OCI-LY3 (cell line): ENCODE measurements around the gene UBE3A.

Source experiments
- H2AFZ ChIP-seq: fragments of 200-600, 300-600 bp; shearing (Covaris generic); 2 replicates; pipeline ENCODE4 v1.6.0; 2014; ENCODE audit warnings: antibody characterized with exemption, low read depth, low read length
- H3K27ac ChIP-seq: fragments of 200-600, 300-600 bp; sonication (generic); 2 replicates; pipeline ENCODE4 v1.5.1; 2014; ENCODE audit warnings: mild to moderate bottlenecking, low read length, moderate library complexity, mixed read lengths
- H3K27me3 ChIP-seq: fragments of 200-600, 300-600 bp; sonication (generic); 2 replicates; pipeline ENCODE4 v1.6.1; 2014; ENCODE audit warnings: low read depth, low read length, mixed read lengths
- H3K36me3 ChIP-seq: fragments of 200-600, 300-600 bp; sonication (generic); replicated peaks from 2 replicates; pipeline ENCODE3; 2014; ENCODE audit warnings: low read depth, low read length, mixed read lengths
- H3K4me1 ChIP-seq: fragments of 300-600, 200-600 bp; sonication (generic); 2 replicates; pipeline ENCODE4 v1.6.1; 2014; ENCODE audit warnings: low read length, mixed read lengths
- H3K4me2 ChIP-seq: fragments of 200-600, 300-600 bp; sonication (generic); 2 replicates; pipeline ENCODE4 v1.6.1; 2014; ENCODE audit warnings: low read length, mixed read lengths
- H3K4me3 ChIP-seq: fragments of 300-600, 200-600 bp; sonication (generic); 2 replicates; pipeline ENCODE4 v1.5.1; 2014; ENCODE audit warnings: antibody characterized with exemption, mild to moderate bottlenecking, low read length, moderate library complexity
- H3K79me2 ChIP-seq: fragments of 300-600, 200-600 bp; shearing (Covaris generic); 2 replicates; pipeline ENCODE4 v1.6.1; 2014; ENCODE audit warnings: mild to moderate bottlenecking, low read length, mixed read lengths
- H3K9ac ChIP-seq: fragments of 300-600, 200-600 bp; shearing (Covaris generic); 2 replicates; pipeline ENCODE4 v1.6.0; 2014; ENCODE audit warnings: mild to moderate bottlenecking, low read length, moderate library complexity
- H3K9me3 ChIP-seq: fragments of 200-600, 300-600 bp; shearing (Covaris generic); 2 replicates; pipeline ENCODE4 v1.6.1; 2014; ENCODE audit warnings: low read length, mixed read lengths; ENCODE audit not compliant: insufficient read depth
- H4K20me1 ChIP-seq: fragments of 200-600, 300-600 bp; sonication (generic); 2 replicates; pipeline ENCODE4 v1.6.1; 2016; ENCODE audit warnings: low read length, mixed read lengths; ENCODE audit not compliant: insufficient read depth
- CTCF ChIP-seq: fragments of 200-600, 300-600 bp; sonication (generic); IDR thresholded peaks from 2 replicates; pipeline ENCODE4 v1.5.1; 2014; ENCODE audit warnings: antibody characterized with exemption, low read length, low read depth
- EZH2phosphoT487 ChIP-seq: fragments of 200-600 bp; shearing (Covaris generic); IDR thresholded peaks from 2 replicates; pipeline ENCODE4 v1.6.1; 2018; ENCODE audit warnings: antibody characterized with exemption, mixed run types, low read depth

UBE3A gene

DNA sequence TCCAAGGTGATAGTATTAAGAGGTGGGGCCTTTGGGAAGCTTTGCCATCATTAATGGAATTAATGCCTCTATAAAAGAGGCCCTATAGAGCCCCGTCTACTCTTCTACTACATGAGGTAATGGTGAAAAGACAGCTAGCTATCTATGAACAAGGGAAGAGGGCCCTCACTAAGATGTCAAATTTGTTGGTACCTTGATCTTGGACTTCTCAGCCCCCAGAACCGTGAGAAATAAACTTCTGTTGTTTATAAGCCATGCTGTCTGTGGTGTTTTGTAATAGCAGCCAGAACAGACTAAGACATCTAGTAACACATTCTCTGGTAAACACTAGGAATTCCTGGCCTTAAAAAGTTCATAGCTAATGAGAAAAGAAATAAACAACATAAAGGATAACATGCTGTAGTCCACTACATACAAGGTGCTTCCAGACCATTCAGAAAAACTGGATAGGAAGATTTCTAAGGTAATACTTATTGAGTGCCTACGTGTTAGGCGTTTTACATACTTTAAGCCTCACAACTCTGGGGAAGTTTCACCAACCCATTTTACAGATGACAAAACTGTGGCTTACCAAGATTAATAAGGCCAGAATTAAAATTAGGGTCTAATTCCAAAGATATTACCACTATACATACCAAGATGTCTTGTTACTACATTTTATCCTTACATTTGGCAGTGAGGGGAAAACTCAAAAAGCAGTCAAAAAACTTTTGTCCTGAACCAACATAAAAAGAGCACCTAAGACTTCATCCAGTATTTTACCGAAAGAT, 3.2 kb downstream of the UBE3A start:
- Histone ChIP-seq H3K36me3 (peaks cover 16% of the 10 kb centered on the region), H4K20me1 (peaks cover 72% of the 10 kb centered on the region), H3K9ac (no peak overlapping the region), H3K27ac (no peak overlapping the region), H3K9me3 (no peaks in the 10 kb centered on the region), H2AFZ (no peak overlapping the region), H3K27me3 (no peaks in the 10 kb centered on the region), H3K79me2 (peaks cover 93% of the 10 kb centered on the region), H3K4me3 (0 out of 2 replicates have a peak overlapping the region, but pooled peaks have one; percentile 10), H3K4me1 (peaks cover 26% of the 10 kb centered on the region), H3K4me2 (peak overlapping the region; percentile 92)
- TF ChIP-seq CTCF: no peak
- no peak for TF ChIP-seq EZH2phosphoT487

- peaks cover 21% of the 10 kb centered on the region for H3K36me3 ChIP-seq
- peaks cover 89% of the 10 kb centered on the region for H4K20me1 ChIP-seq
- H3K27me3 ChIP-seq: no peaks in the 10 kb centered on the region
- no peaks in the 10 kb centered on the region for H3K9me3 ChIP-seq
- H2AFZ ChIP-seq: no peak overlapping the region
- H3K27ac ChIP-seq: no peak overlapping the region
- H3K79me2 ChIP-seq: peaks cover 97% of the 10 kb centered on the region
- H3K4me2 ChIP-seq: no peak overlapping the region
- peaks cover 23% of the 10 kb centered on the region for H3K4me1 ChIP-seq
- H3K9ac ChIP-seq: no peak overlapping the region
- TF ChIP-seq EZH2phosphoT487 (no peak), CTCF (no peak)
- no peak overlapping the region for H3K4me3 ChIP-seq
These were observed 5.5 kb downstream of the UBE3A start for GRCh38 chr15:25433118-25433865.

DNA sequence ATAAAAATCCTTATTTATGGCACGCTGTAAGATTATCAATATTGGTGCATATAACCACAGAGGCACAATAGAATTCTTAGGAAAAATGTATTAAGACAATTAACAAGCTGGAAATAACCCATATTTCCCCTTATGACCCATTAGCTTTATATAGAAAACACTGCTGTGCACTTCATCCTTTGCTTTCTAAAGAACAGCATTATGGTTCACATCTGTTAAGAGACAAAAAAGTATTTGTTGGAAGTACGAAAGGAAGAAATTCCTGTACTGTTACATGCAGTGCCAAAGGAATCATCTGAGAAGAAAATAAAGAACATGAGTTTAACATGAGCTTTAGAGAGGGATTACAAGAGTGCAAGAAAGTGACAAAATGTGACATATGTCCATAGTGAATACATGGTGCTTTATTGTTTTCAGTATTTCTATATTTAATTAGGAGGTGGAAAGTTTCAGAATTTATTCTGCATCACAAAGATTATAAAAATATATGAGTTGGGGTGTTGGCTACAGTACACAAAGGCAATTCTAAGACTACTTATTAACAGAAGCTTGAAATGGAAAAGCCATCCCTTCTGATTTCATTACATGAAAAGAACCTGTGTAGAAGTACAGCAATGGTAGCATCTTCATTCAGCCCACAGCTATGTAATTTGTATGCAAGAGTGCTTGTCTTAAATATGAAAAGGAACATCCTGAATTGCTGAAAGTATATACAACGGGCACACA, 6.8 kb downstream of the UBE3A start:
- no peak overlapping the region for H3K4me3 ChIP-seq
- H3K27me3 ChIP-seq: no peaks in the 10 kb centered on the region
- no peak overlapping the region for H3K27ac ChIP-seq
- no peak overlapping the region for H3K4me2 ChIP-seq
- H4K20me1 ChIP-seq: peaks cover 86% of the 10 kb centered on the region
- H3K36me3 ChIP-seq: peaks cover 25% of the 10 kb centered on the region
- TF ChIP-seq EZH2phosphoT487 (no peak), CTCF (no peak)
- no peak overlapping the region for H2AFZ ChIP-seq
- no peak overlapping the region for H3K9ac ChIP-seq
- H3K4me1 ChIP-seq: peaks cover 19% of the 10 kb centered on the region
- peaks cover 97% of the 10 kb centered on the region for H3K79me2 ChIP-seq
- 0 out of 2 replicates have a peak, but pooled peaks cover 2% of the 10 kb centered on the region for H3K9me3 ChIP-seq

DNA sequence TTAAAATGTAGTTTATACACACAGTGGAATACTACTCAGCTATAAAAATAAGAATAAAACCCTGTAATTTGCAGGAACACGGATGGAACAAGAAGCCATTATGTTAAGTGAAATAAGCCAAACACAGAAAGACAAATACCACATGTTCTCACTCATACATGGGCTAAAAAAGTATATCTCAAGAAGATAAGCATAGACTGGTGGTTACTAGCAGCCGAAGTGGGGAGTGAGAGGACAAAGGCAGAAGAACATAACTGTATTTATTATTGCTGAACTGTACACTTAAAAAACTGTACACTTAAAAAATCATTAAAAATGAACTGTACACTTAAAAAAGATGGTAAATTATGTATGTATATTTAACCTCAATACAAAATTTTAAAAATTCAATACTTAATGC, 11.0 kb downstream of the UBE3A start:
- Histone ChIP-seq H3K9ac (no peak overlapping the region), H3K4me1 (peaks cover 9% of the 10 kb centered on the region; the same call in 1 of the 2 replicates), H3K4me2 (no peak overlapping the region), H3K27me3 (no peaks in the 10 kb centered on the region), H4K20me1 (peaks cover 76% of the 10 kb centered on the region), H3K4me3 (no peak overlapping the region), H3K79me2 (peaks cover 97% of the 10 kb centered on the region), H3K36me3 (peaks cover 41% of the 10 kb centered on the region), H3K9me3 (0 out of 2 replicates have a peak, but pooled peaks cover 7% of the 10 kb centered on the region), H3K27ac (no peak overlapping the region), H2AFZ (no peak overlapping the region)
- no peak for TF ChIP-seq CTCF
- no peak for TF ChIP-seq EZH2phosphoT487
